HFF-Myc (cell line): Measurements from ENCODE around the gene LGALS3.

ENCODE experiments used
- DNase-seq: peaks from one replicate; pipeline ENCODE4 v3.0.0-alpha.2; 2011; ENCODE audit warnings: low read depth; ENCODE audit errors: extremely low read depth
- H3K4me3 ChIP-seq: replicated peaks from 2 replicates; pipeline ENCODE4 v1.5.1; 2011; ENCODE audit warnings: low read depth, mild to moderate bottlenecking, control low read depth, low read length
- TF ChIP-seq, protein P1 (sequence below): IDR thresholded peaks from 2 replicates; pipeline ENCODE4 v1.5.1; 2012; ENCODE audit warnings: mild to moderate bottlenecking, low read depth, low read length, control low read depth; ENCODE audit errors: missing control alignments

The LGALS3 gene

DNA sequence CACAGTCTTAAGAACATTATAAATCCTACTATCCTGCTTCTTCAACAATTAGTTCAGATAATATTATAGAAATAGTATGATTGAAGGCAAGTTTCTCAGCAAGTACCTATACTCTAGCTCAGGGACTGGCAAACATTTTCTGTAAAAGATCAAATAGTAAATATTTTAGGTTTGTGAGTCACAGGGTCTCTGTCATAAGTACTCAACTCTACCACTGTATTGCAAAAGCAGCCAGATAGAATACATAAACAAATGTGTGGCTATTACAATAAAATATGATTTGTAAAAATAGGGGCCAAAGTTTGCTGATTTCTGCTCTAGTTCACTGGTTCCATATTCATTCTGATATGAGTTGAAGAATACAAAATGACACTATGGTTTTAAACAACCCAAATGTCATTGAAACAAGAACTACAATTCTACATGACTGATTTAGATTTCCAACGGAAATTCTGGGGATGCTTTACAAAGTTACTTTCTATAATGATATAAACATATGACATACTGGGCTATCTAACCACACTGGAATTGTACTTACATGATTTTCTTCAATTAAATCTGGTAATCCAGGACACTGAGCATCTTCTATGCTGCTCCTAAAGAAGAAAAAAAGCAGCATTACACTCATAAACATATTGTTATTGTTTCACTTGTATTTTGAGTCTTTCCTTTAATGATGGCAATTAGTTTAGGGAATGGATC lies 23.2 kb downstream of the LGALS3 start:
- TF ChIP-seq, protein P1, sequence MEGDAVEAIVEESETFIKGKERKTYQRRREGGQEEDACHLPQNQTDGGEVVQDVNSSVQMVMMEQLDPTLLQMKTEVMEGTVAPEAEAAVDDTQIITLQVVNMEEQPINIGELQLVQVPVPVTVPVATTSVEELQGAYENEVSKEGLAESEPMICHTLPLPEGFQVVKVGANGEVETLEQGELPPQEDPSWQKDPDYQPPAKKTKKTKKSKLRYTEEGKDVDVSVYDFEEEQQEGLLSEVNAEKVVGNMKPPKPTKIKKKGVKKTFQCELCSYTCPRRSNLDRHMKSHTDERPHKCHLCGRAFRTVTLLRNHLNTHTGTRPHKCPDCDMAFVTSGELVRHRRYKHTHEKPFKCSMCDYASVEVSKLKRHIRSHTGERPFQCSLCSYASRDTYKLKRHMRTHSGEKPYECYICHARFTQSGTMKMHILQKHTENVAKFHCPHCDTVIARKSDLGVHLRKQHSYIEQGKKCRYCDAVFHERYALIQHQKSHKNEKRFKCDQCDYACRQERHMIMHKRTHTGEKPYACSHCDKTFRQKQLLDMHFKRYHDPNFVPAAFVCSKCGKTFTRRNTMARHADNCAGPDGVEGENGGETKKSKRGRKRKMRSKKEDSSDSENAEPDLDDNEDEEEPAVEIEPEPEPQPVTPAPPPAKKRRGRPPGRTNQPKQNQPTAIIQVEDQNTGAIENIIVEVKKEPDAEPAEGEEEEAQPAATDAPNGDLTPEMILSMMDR, result no peak
- no peak overlapping the region for H3K4me3 ChIP-seq
- no peak for DNase-seq

DNA sequence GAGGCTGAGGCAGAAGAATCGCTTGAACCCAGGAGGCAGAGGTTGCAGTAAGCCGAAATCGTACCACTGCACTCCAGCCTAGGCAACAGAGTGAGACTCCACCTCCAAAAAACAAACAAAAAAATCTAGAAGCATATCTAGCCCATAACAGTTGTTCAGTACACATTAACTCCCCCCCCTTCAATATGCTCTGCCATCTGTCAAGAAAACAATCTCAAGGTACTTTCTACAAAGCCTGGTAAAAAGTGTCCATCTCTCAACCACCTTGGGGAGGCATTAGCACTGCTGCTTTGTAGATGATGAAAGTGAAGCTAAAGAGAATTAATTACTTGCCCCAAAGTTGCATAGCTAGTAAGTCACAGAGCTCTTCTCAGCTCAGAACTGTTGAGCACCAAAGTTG lies 24.9 kb downstream of the LGALS3 start:
- DNase-seq, result no peak
- no peak overlapping the region for H3K4me3 ChIP-seq
- TF ChIP-seq, protein P1, result no peak

DNA sequence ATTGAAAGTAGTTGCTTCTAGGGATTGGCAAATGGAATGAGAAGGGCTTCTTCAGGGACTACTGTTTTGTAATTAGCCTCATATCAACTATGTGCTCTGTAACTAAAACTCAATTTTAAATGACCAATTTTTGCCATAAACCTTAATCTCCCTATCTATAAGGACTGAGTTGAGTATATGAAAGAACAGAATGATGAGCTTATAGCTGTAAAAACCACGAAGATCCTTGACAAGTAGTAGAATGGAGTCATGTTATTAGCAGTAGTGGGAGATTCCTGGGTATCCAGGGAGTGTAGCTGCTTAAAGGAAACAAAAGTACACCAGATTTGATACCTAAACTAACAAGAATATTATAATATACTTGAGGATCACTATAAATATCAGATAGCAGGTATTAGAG lies 28.0 kb downstream of the LGALS3 start:
- TF ChIP-seq, protein P1, result no peak
- no peak overlapping the region for H3K4me3 ChIP-seq
- no peak for DNase-seq

- no peak for DNase-seq
- TF ChIP-seq, protein P1, result no peak
- no peak overlapping the region for H3K4me3 ChIP-seq
Observed at GRCh38 chr14:55158412-55158811, 29.4 kb downstream of the LGALS3 start.

GRCh38 chr14:55160989-55161388 lies 31.9 kb downstream of the LGALS3 start:
- peak; percentile 25 for DNase-seq
- no peak overlapping the region for H3K4me3 ChIP-seq
- TF ChIP-seq, protein P1, result peak; percentile 18

DNA sequence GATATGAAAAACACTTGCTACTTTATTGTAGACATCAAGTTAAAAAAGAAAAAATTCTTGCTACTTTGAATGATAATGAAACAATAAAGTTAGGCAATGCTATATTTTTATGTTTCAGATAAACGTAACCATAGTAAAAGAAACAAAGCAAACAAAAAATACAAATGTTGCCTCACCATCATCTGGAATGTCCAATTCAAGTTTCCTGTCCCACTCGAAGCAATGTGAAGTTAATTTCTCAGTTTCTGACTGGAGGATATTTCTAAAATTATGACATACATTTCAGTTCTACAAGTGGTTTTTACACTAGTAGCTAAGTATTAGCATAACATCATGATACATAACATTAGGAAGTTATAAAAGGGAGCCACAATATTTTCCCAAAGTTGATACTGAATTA lies 41.5 kb downstream of the LGALS3 start:
- no peak overlapping the region for H3K4me3 ChIP-seq
- TF ChIP-seq, protein P1, result no peak
- no peak for DNase-seq

DNA sequence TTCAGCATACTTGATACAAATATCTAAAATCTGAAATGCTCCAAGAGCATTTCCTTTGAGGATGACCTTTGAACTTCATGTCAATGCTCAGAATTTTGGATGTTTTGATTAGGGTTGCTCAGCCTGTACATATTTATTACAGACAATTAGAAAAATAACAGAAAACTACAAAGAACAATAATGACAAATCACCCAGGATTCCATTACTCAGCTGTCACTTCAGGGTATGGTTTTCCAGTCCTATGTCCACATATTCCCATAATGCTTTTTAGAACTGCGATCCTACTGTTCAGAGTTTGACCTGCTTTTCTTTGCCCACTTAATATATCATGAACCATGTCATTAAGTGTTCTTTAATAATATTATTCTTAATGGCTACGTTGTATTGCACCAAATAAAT lies 51.0 kb downstream of the LGALS3 start:
- TF ChIP-seq, protein P1, result no peak
- no peak for DNase-seq
- no peak overlapping the region for H3K4me3 ChIP-seq
